HepG2 (cell line): ENCODE measurements around the gene ZNF331. TPM values are rescaled to one million over a fixed set of nuclear protein-coding genes. Genes with fewer than 3 reads are reported as not detected.

Experiments used
- ARID2 ChIP-seq: sonication (generic); formaldehyde crosslinking; IDR thresholded peaks from 2 replicates; pipeline ENCODE4 v1.8.1; 2022; ENCODE audit warnings: mild to moderate bottlenecking, missing genetic modification reagents, borderline replicate concordance
- ARNTL ChIP-seq: sonication (generic); formaldehyde crosslinking; IDR thresholded peaks from 2 replicates; pipeline ENCODE4 v1.4.0; 2020; ENCODE audit warnings: mild to moderate bottlenecking, missing genetic modification reagents
- FOSL2 ChIP-seq: sonication (generic); formaldehyde crosslinking; IDR thresholded peaks from 2 replicates; pipeline ENCODE4 v1.4.0; 2020; ENCODE audit warnings: missing genetic modification reagents
- FOXK1 ChIP-seq: sonication (generic); formaldehyde crosslinking; IDR thresholded peaks from 2 replicates; pipeline ENCODE4 v1.4.0; 2020; ENCODE audit warnings: low read depth, missing genetic modification reagents, borderline replicate concordance
- GATA4 ChIP-seq: sonication (generic); IDR thresholded peaks from 2 replicates; pipeline ENCODE4 v1.6.1; 2016; ENCODE audit warnings: antibody characterized with exemption, low read depth, borderline replicate concordance
- HNF4A ChIP-seq: sonication (generic); formaldehyde crosslinking; IDR thresholded peaks from 2 replicates; pipeline ENCODE4 v1.4.0; 2020; ENCODE audit warnings: missing genetic modification reagents
- KDM6A ChIP-seq: IDR thresholded peaks from 2 replicates; pipeline ENCODE4 v1.6.1; 2016; ENCODE audit warnings: low read depth
- MEF2D ChIP-seq: sonication (generic); formaldehyde crosslinking; IDR thresholded peaks from 2 replicates; pipeline ENCODE4 v1.5.1; 2020; ENCODE audit warnings: mild to moderate bottlenecking, missing genetic modification reagents
- MTF2 ChIP-seq: sonication (generic); formaldehyde crosslinking; IDR thresholded peaks from 2 replicates; pipeline ENCODE4 v1.5.0; 2020; ENCODE audit warnings: missing genetic modification reagents, borderline replicate concordance
- NCOR1 ChIP-seq: fragments of 200-600 bp; sonication (generic); IDR thresholded peaks from 2 replicates; pipeline ENCODE4 v1.7.0; 2017; ENCODE audit warnings: antibody characterized with exemption, low read length, borderline replicate concordance
- NKX3-1 ChIP-seq: sonication (generic); formaldehyde crosslinking; IDR thresholded peaks from 2 replicates; pipeline ENCODE4 v1.5.0; 2020; ENCODE audit warnings: missing genetic modification reagents
- NR2F6 ChIP-seq, 2 experiments: IDR thresholded peaks; 2 replicates each; pipeline ENCODE4 v1.6.1; 2016; ENCODE audit warnings: antibody characterized with exemption in 1 of 2, mild to moderate bottlenecking in 1 of 2
- SMAD3 ChIP-seq: sonication (generic); formaldehyde crosslinking; IDR thresholded peaks from 2 replicates; pipeline ENCODE4 v1.4.0; 2020; ENCODE audit warnings: missing genetic modification reagents
- SUZ12 ChIP-seq: fragments of 150-350 bp; IDR thresholded peaks from 2 replicates; pipeline ENCODE4 v1.6.1; 2014; ENCODE audit warnings: low read depth, low read length
- ZMAT3 ChIP-seq: sonication (generic); formaldehyde crosslinking; conservative IDR thresholded peaks from 2 replicates; pipeline ENCODE4 v1.7.0; 2021; ENCODE audit warnings: missing genetic modification reagents
- ZNF180 ChIP-seq: sonication (generic); formaldehyde crosslinking; IDR thresholded peaks from 2 replicates; pipeline ENCODE4 v1.4.0; 2020; ENCODE audit warnings: low read depth, missing genetic modification reagents, borderline replicate concordance
- ZNF510 ChIP-seq: sonication (generic); formaldehyde crosslinking; IDR thresholded peaks from 2 replicates; pipeline ENCODE4 v1.4.0; 2020; ENCODE audit warnings: low read depth, mild to moderate bottlenecking, missing genetic modification reagents
- ZNF652 ChIP-seq: IDR thresholded peaks from 2 replicates; pipeline ENCODE4 v1.6.1; 2016; ENCODE audit warnings: low read depth, borderline replicate concordance
- ZNF678 ChIP-seq: sonication (generic); formaldehyde crosslinking; IDR thresholded peaks from 2 replicates; pipeline ENCODE4 v1.4.0; 2020; ENCODE audit warnings: mild to moderate bottlenecking, missing genetic modification reagents
- ZSCAN9 ChIP-seq: IDR thresholded peaks from 2 replicates; pipeline ENCODE4 v1.6.1; 2016; ENCODE audit warnings: borderline replicate concordance
- polyA plus RNA-seq, 8 experiments: library from polyadenylated mRNA; depleted of rRNA in 3 of 8; stranded (reverse) in 7 of 8; unstranded in 1 of 8; fragments of >200 nt; fragmentation: Illumina TruSeq in 4 of 8; extraction: Trizol in 4 of 8; gene quantifications; 2 replicates each; pipeline versions ENCODE4 v1.2.1 to v1.2.3, GENCODE V29; 2011 to 2016; ENCODE audit warnings: low read depth in 4 of 8, missing spikeins in 1 of 8, mixed read lengths in 1 of 8; ENCODE audit not compliant: insufficient read depth in 1 of 8
- total RNA-seq, 5 experiments: library from RNA; depleted of rRNA; stranded (reverse); fragments of >200 nt; fragmentation: Illumina TruSeq; extraction: Trizol; gene quantifications; 2 replicates each; pipeline ENCODE4 v1.2.3, GENCODE V29; 2016; ENCODE audit warnings: low read depth in 1 of 5
- TF ChIP-seq, protein P1 (sequence below): sonication (generic); formaldehyde crosslinking; IDR thresholded peaks from 2 replicates; pipeline ENCODE4 v1.4.0; 2020; ENCODE audit warnings: missing genetic modification reagents
- TF ChIP-seq, protein P2 (sequence below): sonication (generic); formaldehyde crosslinking; IDR thresholded peaks from 2 replicates; pipeline ENCODE4 v1.4.0; 2020; ENCODE audit warnings: mild to moderate bottlenecking, missing genetic modification reagents, borderline replicate concordance
- TF ChIP-seq, protein P3 (sequence below): sonication (generic); formaldehyde crosslinking; conservative IDR thresholded peaks from 2 replicates; pipeline ENCODE4 v1.4.0; 2020; ENCODE audit warnings: missing genetic modification reagents

Gene ZNF331
- total and polyA plus RNA-seq, 2 of the 13 experiments (the other 11 are each of a cell fraction or from before 2014, with no cell fraction given): 8.2 to 13.3 TPM

DNA sequence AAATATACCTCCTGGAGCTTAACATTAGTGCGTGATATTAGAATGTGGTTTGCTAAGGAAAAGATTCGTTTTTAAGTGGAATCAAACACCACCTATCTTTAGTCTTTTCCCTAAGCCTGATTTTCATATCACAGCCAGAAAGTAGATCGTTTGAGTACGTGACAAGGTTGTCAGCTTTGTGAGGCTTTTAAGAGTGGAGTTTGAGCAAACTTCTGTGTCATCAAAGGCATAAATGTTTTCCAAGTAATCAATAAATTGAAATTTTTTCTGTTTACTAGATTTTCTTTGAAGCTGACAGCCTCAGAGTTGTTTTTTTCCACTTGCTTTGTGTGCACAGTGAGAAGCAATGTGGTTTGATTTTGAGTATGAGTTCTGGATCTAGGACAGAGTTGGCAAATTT, 6.5 kb upstream of the ZNF331 start (continued):
- TF ChIP-seq HNF4A (peak; percentile 41; the same call in 1 of the 2 replicates), ARNTL (CRISPR knock-in tag) (0 out of 2 replicates have a peak, but pooled peaks have one; percentile 51), ARID2 (CRISPR knock-in tag) (no peak), ZNF652 (CRISPR knock-in tag) (no peak), NR2F6 (IDR thresholded peaks at IDR 0.05) (peak; percentile 45; the same call in 1 of the 2 replicates), NR2F6 (CRISPR knock-in tag; IDR thresholded peaks at IDR 0.05) (no peak), GATA4 (peak; percentile 82; the same call in 1 of the 2 replicates), MTF2 (CRISPR knock-in tag) (no peak), SMAD3 (CRISPR knock-in tag) (peak; percentile 66; the same call in 1 of the 2 replicates), NKX3-1 (CRISPR knock-in tag) (no peak), MEF2D (0 out of 2 replicates have a peak, but pooled peaks have one; percentile 52), KDM6A (CRISPR knock-in tag) (peak; percentile 38; the same call in 1 of the 2 replicates), NCOR1 (peak; percentile 62; the same call in 1 of the 2 replicates), ZNF510 (CRISPR knock-in tag) (no peak), ZMAT3 (no peak), FOXK1 (CRISPR knock-in tag) (0 out of 2 replicates have a peak, but pooled peaks have one; percentile 19), ZNF678 (CRISPR knock-in tag) (no peak), ZNF180 (no peak), SUZ12 (no peak), FOSL2 (0 out of 2 replicates have a peak, but pooled peaks have one; percentile 17), ZSCAN9 (CRISPR knock-in tag) (no peak)
- TF ChIP-seq, protein P1, sequence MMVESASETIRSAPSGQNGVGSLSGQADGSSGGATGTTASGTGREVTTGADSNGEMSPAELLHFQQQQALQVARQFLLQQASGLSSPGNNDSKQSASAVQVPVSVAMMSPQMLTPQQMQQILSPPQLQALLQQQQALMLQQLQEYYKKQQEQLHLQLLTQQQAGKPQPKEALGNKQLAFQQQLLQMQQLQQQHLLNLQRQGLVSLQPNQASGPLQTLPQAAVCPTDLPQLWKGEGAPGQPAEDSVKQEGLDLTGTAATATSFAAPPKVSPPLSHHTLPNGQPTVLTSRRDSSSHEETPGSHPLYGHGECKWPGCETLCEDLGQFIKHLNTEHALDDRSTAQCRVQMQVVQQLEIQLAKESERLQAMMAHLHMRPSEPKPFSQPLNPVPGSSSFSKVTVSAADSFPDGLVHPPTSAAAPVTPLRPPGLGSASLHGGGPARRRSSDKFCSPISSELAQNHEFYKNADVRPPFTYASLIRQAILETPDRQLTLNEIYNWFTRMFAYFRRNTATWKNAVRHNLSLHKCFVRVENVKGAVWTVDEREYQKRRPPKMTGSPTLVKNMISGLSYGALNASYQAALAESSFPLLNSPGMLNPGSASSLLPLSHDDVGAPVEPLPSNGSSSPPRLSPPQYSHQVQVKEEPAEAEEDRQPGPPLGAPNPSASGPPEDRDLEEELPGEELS (CRISPR knock-in tag): peak; percentile 65
- TF ChIP-seq, protein P2, sequence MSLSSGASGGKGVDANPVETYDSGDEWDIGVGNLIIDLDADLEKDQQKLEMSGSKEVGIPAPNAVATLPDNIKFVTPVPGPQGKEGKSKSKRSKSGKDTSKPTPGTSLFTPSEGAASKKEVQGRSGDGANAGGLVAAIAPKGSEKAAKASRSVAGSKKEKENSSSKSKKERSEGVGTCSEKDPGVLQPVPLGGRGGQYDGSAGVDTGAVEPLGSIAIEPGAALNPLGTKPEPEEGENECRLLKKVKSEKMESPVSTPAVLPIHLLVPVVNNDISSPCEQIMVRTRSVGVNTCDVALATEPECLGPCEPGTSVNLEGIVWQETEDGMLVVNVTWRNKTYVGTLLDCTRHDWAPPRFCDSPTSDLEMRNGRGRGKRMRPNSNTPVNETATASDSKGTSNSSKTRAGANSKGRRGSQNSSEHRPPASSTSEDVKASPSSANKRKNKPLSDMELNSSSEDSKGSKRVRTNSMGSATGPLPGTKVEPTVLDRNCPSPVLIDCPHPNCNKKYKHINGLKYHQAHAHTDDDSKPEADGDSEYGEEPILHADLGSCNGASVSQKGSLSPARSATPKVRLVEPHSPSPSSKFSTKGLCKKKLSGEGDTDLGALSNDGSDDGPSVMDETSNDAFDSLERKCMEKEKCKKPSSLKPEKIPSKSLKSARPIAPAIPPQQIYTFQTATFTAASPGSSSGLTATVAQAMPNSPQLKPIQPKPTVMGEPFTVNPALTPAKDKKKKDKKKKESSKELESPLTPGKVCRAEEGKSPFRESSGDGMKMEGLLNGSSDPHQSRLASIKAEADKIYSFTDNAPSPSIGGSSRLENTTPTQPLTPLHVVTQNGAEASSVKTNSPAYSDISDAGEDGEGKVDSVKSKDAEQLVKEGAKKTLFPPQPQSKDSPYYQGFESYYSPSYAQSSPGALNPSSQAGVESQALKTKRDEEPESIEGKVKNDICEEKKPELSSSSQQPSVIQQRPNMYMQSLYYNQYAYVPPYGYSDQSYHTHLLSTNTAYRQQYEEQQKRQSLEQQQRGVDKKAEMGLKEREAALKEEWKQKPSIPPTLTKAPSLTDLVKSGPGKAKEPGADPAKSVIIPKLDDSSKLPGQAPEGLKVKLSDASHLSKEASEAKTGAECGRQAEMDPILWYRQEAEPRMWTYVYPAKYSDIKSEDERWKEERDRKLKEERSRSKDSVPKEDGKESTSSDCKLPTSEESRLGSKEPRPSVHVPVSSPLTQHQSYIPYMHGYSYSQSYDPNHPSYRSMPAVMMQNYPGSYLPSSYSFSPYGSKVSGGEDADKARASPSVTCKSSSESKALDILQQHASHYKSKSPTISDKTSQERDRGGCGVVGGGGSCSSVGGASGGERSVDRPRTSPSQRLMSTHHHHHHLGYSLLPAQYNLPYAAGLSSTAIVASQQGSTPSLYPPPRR: peak; percentile 67; the same call in 1 of the 2 replicates
- TF ChIP-seq, protein P3, sequence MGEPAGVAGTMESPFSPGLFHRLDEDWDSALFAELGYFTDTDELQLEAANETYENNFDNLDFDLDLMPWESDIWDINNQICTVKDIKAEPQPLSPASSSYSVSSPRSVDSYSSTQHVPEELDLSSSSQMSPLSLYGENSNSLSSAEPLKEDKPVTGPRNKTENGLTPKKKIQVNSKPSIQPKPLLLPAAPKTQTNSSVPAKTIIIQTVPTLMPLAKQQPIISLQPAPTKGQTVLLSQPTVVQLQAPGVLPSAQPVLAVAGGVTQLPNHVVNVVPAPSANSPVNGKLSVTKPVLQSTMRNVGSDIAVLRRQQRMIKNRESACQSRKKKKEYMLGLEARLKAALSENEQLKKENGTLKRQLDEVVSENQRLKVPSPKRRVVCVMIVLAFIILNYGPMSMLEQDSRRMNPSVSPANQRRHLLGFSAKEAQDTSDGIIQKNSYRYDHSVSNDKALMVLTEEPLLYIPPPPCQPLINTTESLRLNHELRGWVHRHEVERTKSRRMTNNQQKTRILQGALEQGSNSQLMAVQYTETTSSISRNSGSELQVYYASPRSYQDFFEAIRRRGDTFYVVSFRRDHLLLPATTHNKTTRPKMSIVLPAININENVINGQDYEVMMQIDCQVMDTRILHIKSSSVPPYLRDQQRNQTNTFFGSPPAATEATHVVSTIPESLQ (CRISPR knock-in tag): no peak
